KMS-11 (cell line): ENCODE data around the gene CCDC9B.

Experiments
- H2AFZ ChIP-seq: fragments of 200-600 bp; sonication (generic); 2 replicates; pipeline ENCODE4 v1.6.1; 2016; ENCODE audit warnings: antibody characterized with exemption, mixed run types, low read depth
- H3K27ac ChIP-seq: fragments of 200-600 bp; sonication (generic); 2 replicates; pipeline ENCODE4 v1.6.1; 2016; ENCODE audit warnings: mild to moderate bottlenecking, mixed run types
- H3K27me3 ChIP-seq: fragments of 200-600 bp; sonication (generic); 2 replicates; pipeline ENCODE4 v1.6.1; 2017; ENCODE audit warnings: mild to moderate bottlenecking, low read depth, mixed run types, moderate library complexity; ENCODE audit not compliant: insufficient read depth
- H3K36me3 ChIP-seq: fragments of 200-600 bp; sonication (generic); 2 replicates; pipeline ENCODE4 v1.6.1; 2017; ENCODE audit warnings: mild to moderate bottlenecking, mixed run types; ENCODE audit not compliant: insufficient read depth
- H3K4me1 ChIP-seq: fragments of 200-600 bp; sonication (generic); 2 replicates; pipeline ENCODE4 v1.6.1; 2016; ENCODE audit warnings: mild to moderate bottlenecking, low read depth, mixed run types; ENCODE audit not compliant: poor library complexity, severe bottlenecking
- H3K4me2 ChIP-seq: fragments of 200-600 bp; sonication (generic); 2 replicates; pipeline ENCODE4 v1.7.0; 2016; ENCODE audit warnings: mild to moderate bottlenecking, mixed run types
- H3K4me3 ChIP-seq: fragments of 200-600 bp; sonication (generic); IDR thresholded peaks from 2 replicates; pipeline ENCODE4 v1.6.1; 2017; ENCODE audit warnings: low read depth, low read length, mixed read lengths; ENCODE audit not compliant: insufficient read depth
- H3K79me2 ChIP-seq: fragments of 200-600 bp; sonication (generic); 2 replicates; pipeline ENCODE4 v1.6.1; 2016; ENCODE audit warnings: low read depth, mixed run types; ENCODE audit not compliant: insufficient read depth
- H3K9ac ChIP-seq: fragments of 200-600 bp; sonication (generic); 2 replicates; pipeline ENCODE4 v1.6.1; 2016; ENCODE audit warnings: mild to moderate bottlenecking, mixed run types
- H4K20me1 ChIP-seq: fragments of 200-600 bp; sonication (generic); 2 replicates; pipeline ENCODE4 v1.6.1; 2016; ENCODE audit warnings: mild to moderate bottlenecking, mixed run types; ENCODE audit not compliant: insufficient read depth
- TF ChIP-seq, protein P1 (sequence below): fragments of 200-600 bp; sonication (generic); conservative IDR thresholded peaks from 2 replicates; pipeline ENCODE4 v1.6.1; 2017; ENCODE audit warnings: low read depth, mild to moderate bottlenecking, antibody characterized with exemption, low read length, moderate library complexity, mixed read lengths

CCDC9B gene

GRCh38 chr15:40382580-40383456 is 42.1 kb upstream of the CCDC9B start, which contains the start of gene KNSTRN:
KNSTRN (plus strand) TSS chr15:40382721; CDS start chr15:40382836, 115 bp downstream.
- H3K4me2 ChIP-seq: peak within 1 kb of the TSS; percentile 96
- H3K9ac ChIP-seq: peak within 1 kb of the TSS; percentile 71
- H3K4me1 ChIP-seq: peaks cover 20% of the 10 kb centered on the region
- H3K27ac ChIP-seq: 0 out of 2 replicates have a peak within 1 kb of the TSS, but pooled peaks have one; percentile 21
- H3K4me3 ChIP-seq: peak within 1 kb of the TSS; percentile 71
- no peaks in the 10 kb centered on the region for H3K27me3 ChIP-seq
- peaks cover 22% of the 10 kb centered on the region for H3K79me2 ChIP-seq
- H2AFZ ChIP-seq: peak within 1 kb of the TSS; percentile 80
- TF ChIP-seq, protein P1, sequence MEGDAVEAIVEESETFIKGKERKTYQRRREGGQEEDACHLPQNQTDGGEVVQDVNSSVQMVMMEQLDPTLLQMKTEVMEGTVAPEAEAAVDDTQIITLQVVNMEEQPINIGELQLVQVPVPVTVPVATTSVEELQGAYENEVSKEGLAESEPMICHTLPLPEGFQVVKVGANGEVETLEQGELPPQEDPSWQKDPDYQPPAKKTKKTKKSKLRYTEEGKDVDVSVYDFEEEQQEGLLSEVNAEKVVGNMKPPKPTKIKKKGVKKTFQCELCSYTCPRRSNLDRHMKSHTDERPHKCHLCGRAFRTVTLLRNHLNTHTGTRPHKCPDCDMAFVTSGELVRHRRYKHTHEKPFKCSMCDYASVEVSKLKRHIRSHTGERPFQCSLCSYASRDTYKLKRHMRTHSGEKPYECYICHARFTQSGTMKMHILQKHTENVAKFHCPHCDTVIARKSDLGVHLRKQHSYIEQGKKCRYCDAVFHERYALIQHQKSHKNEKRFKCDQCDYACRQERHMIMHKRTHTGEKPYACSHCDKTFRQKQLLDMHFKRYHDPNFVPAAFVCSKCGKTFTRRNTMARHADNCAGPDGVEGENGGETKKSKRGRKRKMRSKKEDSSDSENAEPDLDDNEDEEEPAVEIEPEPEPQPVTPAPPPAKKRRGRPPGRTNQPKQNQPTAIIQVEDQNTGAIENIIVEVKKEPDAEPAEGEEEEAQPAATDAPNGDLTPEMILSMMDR: no peak
- no peaks in the 10 kb centered on the region for H3K36me3 ChIP-seq
- no peaks in the 10 kb centered on the region for H4K20me1 ChIP-seq

DNA sequence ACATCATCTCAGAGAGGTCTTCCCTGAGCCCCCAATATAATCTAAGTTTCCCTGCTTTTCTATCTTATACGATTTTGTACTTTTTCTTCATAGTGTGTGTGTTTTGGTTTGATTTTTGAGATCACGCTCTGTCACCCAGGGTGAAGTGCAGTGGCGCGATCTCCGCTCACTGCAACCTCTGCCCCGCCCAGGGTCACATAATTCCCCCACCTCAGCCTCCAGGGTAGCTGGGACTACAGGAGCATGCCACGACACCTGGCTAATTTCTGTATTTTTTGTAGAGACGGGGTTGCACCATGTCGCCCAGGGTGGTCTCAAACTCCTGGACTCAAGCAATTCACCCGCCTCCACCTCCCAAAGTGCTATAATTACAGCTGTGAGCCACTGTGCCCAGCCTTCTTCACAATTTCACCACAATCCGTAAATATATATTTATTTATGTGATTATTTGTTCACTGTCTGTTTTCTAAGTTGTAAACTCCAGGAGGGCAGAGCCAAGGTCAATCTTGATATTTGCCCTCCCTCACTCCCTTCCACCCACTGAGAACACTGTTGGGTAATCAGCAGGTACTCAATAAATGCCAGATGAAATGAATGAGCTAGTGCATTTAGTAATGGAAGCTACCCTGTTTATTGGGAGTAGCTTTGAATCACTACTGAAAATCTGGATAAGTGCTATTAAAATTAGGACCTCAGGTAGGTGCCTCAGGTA is 41.2 kb upstream of the CCDC9B start:
- no peak overlapping the region for H3K4me3 ChIP-seq
- H3K27ac ChIP-seq: no peak overlapping the region
- H4K20me1 ChIP-seq: no peaks in the 10 kb centered on the region
- TF ChIP-seq, protein P1: no peak
- no peak overlapping the region for H3K9ac ChIP-seq
- peaks cover 20% of the 10 kb centered on the region for H3K4me1 ChIP-seq
- peak overlapping the region; percentile 80 for H2AFZ ChIP-seq
- H3K4me2 ChIP-seq: peak overlapping the region; percentile 27; the same call in 1 of the 2 replicates
- no peaks in the 10 kb centered on the region for H3K36me3 ChIP-seq
- H3K79me2 ChIP-seq: peaks cover 22% of the 10 kb centered on the region
- H3K27me3 ChIP-seq: no peaks in the 10 kb centered on the region

GRCh38 chr15:40380636-40381035 is 39.9 kb upstream of the CCDC9B start:
- Histone ChIP-seq H3K27me3 (no peaks in the 10 kb centered on the region), H3K79me2 (peaks cover 22% of the 10 kb centered on the region), H2AFZ (no peak overlapping the region), H3K9ac (no peak overlapping the region), H3K4me3 (no peak overlapping the region), H4K20me1 (no peaks in the 10 kb centered on the region), H3K36me3 (no peaks in the 10 kb centered on the region), H3K4me1 (peaks cover 20% of the 10 kb centered on the region), H3K27ac (no peak overlapping the region), H3K4me2 (no peak overlapping the region)
- TF ChIP-seq, protein P1: no peak

DNA sequence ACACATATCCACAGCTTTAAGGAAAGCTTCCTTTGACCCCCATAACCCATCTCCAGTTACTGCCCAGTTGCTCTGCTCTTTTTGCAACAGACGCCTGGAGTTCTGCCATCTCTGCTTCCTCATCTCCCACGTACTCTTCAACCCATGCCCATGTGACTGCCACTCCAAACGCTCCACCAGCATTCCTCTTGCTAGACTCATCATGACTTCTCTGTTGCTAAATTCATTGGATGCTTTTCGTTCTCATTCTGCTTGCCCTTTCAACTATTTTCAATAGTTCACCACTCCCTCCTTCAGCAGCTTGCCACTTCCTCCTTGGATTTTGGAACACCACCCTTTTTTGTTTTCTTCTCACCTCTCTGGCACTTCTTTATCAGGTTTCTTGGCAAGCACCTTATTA is 39.1 kb upstream of the CCDC9B start:
- H4K20me1 ChIP-seq: no peaks in the 10 kb centered on the region
- no peak overlapping the region for H3K9ac ChIP-seq
- no peaks in the 10 kb centered on the region for H3K27me3 ChIP-seq
- H3K27ac ChIP-seq: no peak overlapping the region
- TF ChIP-seq, protein P1: no peak
- H3K79me2 ChIP-seq: peaks cover 21% of the 10 kb centered on the region
- H2AFZ ChIP-seq: no peak overlapping the region
- no peak overlapping the region for H3K4me2 ChIP-seq
- H3K4me3 ChIP-seq: no peak overlapping the region
- peaks cover 18% of the 10 kb centered on the region for H3K4me1 ChIP-seq
- H3K36me3 ChIP-seq: no peaks in the 10 kb centered on the region
